HepG2 (cell line): ENCODE measurements around the gene DCUN1D2. TPM values are rescaled to one million over a fixed set of nuclear protein-coding genes. Genes with fewer than 3 reads are reported as not detected.

Source experiments
- DMAP1 ChIP-seq: IDR thresholded peaks from 2 replicates; pipeline ENCODE4 v1.6.1; 2016
- GTF2F1 ChIP-seq: fragments of 150-350 bp; IDR thresholded peaks from 2 replicates; pipeline ENCODE4 v1.6.1; 2014; ENCODE audit warnings: low read length
- GTF3A ChIP-seq: sonication (generic); formaldehyde crosslinking; conservative IDR thresholded peaks from 2 replicates; pipeline ENCODE4 v1.4.0; 2020; ENCODE audit warnings: mild to moderate bottlenecking, missing genetic modification reagents
- IKZF1 ChIP-seq: fragments of 450-650 bp; IDR thresholded peaks from 2 replicates; pipeline ENCODE4 v1.7.1; 2016
- KAT8 ChIP-seq: IDR thresholded peaks from 2 replicates; pipeline ENCODE4 v1.6.1; 2016; ENCODE audit warnings: missing genetic modification reagents, missing compliant biosample characterization
- MEIS2 ChIP-seq: sonication (generic); formaldehyde crosslinking; IDR thresholded peaks from 2 replicates; pipeline ENCODE4 v1.9.0; 2021; ENCODE audit warnings: mild to moderate bottlenecking, missing genetic modification reagents
- NFE2 ChIP-seq: sonication (generic); formaldehyde crosslinking; IDR thresholded peaks from 2 replicates; pipeline ENCODE4 v1.4.0; 2020; ENCODE audit warnings: missing genetic modification reagents
- NFYC ChIP-seq: IDR thresholded peaks from 2 replicates; pipeline ENCODE4 v1.6.1; 2016; ENCODE audit warnings: missing genetic modification reagents, missing compliant biosample characterization
- NPAS2 ChIP-seq: sonication (generic); formaldehyde crosslinking; IDR thresholded peaks from 2 replicates; pipeline ENCODE4 v1.8.0; 2022; ENCODE audit warnings: mild to moderate bottlenecking, missing genetic modification reagents, borderline replicate concordance
- NR1H2 ChIP-seq: sonication (generic); formaldehyde crosslinking; IDR thresholded peaks from 2 replicates; pipeline ENCODE4 v1.8.1; 2022; ENCODE audit warnings: low read depth, missing genetic modification reagents, borderline replicate concordance
- PHB2 ChIP-seq: fragments of 450-650 bp; IDR thresholded peaks from 2 replicates; pipeline ENCODE4 v1.6.1; 2018; ENCODE audit not compliant: partially characterized antibody
- POLR2AphosphoS5 ChIP-seq: IDR thresholded peaks from 2 replicates; pipeline ENCODE4 v1.6.1; 2012; ENCODE audit warnings: low read depth, low read length
- RBAK ChIP-seq: sonication (generic); formaldehyde crosslinking; IDR thresholded peaks from 2 replicates; pipeline ENCODE4 v1.5.1; 2020; ENCODE audit warnings: mild to moderate bottlenecking, missing genetic modification reagents
- RXRA ChIP-seq: sonication (generic); formaldehyde crosslinking; IDR thresholded peaks from 2 replicates; pipeline ENCODE4 v1.5.1; 2020; ENCODE audit warnings: missing genetic modification reagents
- SMAD9 ChIP-seq: sonication (generic); formaldehyde crosslinking; IDR thresholded peaks from 2 replicates; pipeline ENCODE4 v1.5.1; 2020; ENCODE audit warnings: mild to moderate bottlenecking, missing genetic modification reagents
- SP140L ChIP-seq: sonication (generic); formaldehyde crosslinking; IDR thresholded peaks from 2 replicates; pipeline ENCODE4 v1.4.0; 2020; ENCODE audit warnings: missing genetic modification reagents, borderline replicate concordance
- SP2 ChIP-seq: sonication (generic); formaldehyde crosslinking; IDR thresholded peaks from 2 replicates; pipeline ENCODE4 v1.5.1; 2020; ENCODE audit warnings: mild to moderate bottlenecking, missing genetic modification reagents
- TARDBP ChIP-seq: sonication (generic); formaldehyde crosslinking; IDR thresholded peaks from 2 replicates; pipeline ENCODE4 v1.8.0; 2022; ENCODE audit warnings: mild to moderate bottlenecking, missing genetic modification reagents
- ZFP82 ChIP-seq: sonication (generic); formaldehyde crosslinking; IDR thresholded peaks from 2 replicates; pipeline ENCODE4 v1.5.1; 2020; ENCODE audit warnings: mild to moderate bottlenecking, missing genetic modification reagents, borderline replicate concordance
- ZNF235 ChIP-seq: sonication (generic); formaldehyde crosslinking; IDR thresholded peaks from 2 replicates; pipeline ENCODE4 v1.8.1; 2023; ENCODE audit warnings: mild to moderate bottlenecking, missing genetic modification reagents, borderline replicate concordance
- ZNF556 ChIP-seq: sonication (generic); formaldehyde crosslinking; IDR thresholded peaks from 2 replicates; pipeline ENCODE4 v1.4.0; 2020; ENCODE audit warnings: mild to moderate bottlenecking, missing genetic modification reagents, borderline replicate concordance
- ZNF564 ChIP-seq: sonication (generic); formaldehyde crosslinking; IDR thresholded peaks from 2 replicates; pipeline ENCODE4 v1.8.1; 2023; ENCODE audit warnings: mild to moderate bottlenecking, missing genetic modification reagents
- ZNF567 ChIP-seq: sonication (generic); formaldehyde crosslinking; IDR thresholded peaks from 2 replicates; pipeline ENCODE4 v1.8.1; 2023; ENCODE audit warnings: mild to moderate bottlenecking, missing genetic modification reagents, borderline replicate concordance
- ZNF775 ChIP-seq: sonication (generic); formaldehyde crosslinking; IDR thresholded peaks from 2 replicates; pipeline ENCODE4 v1.4.0; 2020; ENCODE audit warnings: missing genetic modification reagents, mild to moderate bottlenecking, moderate library complexity, borderline replicate concordance
- ZNF891 ChIP-seq: sonication (generic); formaldehyde crosslinking; IDR thresholded peaks from 2 replicates; pipeline ENCODE4 v1.5.0; 2020; ENCODE audit warnings: mild to moderate bottlenecking, missing genetic modification reagents
- ZSCAN12 ChIP-seq: sonication (generic); formaldehyde crosslinking; IDR thresholded peaks from 2 replicates; pipeline ENCODE4 v1.9.0; 2021; ENCODE audit warnings: mild to moderate bottlenecking, missing genetic modification reagents
- polyA plus RNA-seq, 8 experiments: library from polyadenylated mRNA; depleted of rRNA in 3 of 8; stranded (reverse) in 7 of 8; unstranded in 1 of 8; fragments of >200 nt; fragmentation: Illumina TruSeq in 4 of 8; extraction: Trizol in 4 of 8; gene quantifications; 2 replicates each; pipeline versions ENCODE4 v1.2.1 to v1.2.3, GENCODE V29; 2011 to 2016; ENCODE audit warnings: low read depth in 4 of 8, missing spikeins in 1 of 8, mixed read lengths in 1 of 8; ENCODE audit not compliant: insufficient read depth in 1 of 8
- total RNA-seq, 5 experiments: library from RNA; depleted of rRNA; stranded (reverse); fragments of >200 nt; fragmentation: Illumina TruSeq; extraction: Trizol; gene quantifications; 2 replicates each; pipeline ENCODE4 v1.2.3, GENCODE V29; 2016; ENCODE audit warnings: low read depth in 1 of 5
- TF ChIP-seq, protein P1 (sequence below): sonication (generic); formaldehyde crosslinking; IDR thresholded peaks from 2 replicates; pipeline ENCODE4 v1.4.0; 2020; ENCODE audit warnings: low read depth, mild to moderate bottlenecking, missing genetic modification reagents
- TF ChIP-seq, protein P2 (sequence below): sonication (generic); formaldehyde crosslinking; IDR thresholded peaks from 2 replicates; pipeline ENCODE4 v1.4.0; 2020; ENCODE audit warnings: missing genetic modification reagents, mild to moderate bottlenecking, borderline replicate concordance
- TF ChIP-seq, protein P3 (sequence below): IDR thresholded peaks from 2 replicates; pipeline ENCODE4 v1.6.1; 2016
- TF ChIP-seq, protein P4 (sequence below): sonication (generic); formaldehyde crosslinking; IDR thresholded peaks from 2 replicates; pipeline ENCODE4 v1.4.0; 2020; ENCODE audit warnings: missing genetic modification reagents

Gene DCUN1D2
- total and polyA plus RNA-seq, 2 of the 13 experiments (the other 11 are each of a cell fraction or from before 2014, with no cell fraction given) = 9.1 to 9.6 TPM

DNA sequence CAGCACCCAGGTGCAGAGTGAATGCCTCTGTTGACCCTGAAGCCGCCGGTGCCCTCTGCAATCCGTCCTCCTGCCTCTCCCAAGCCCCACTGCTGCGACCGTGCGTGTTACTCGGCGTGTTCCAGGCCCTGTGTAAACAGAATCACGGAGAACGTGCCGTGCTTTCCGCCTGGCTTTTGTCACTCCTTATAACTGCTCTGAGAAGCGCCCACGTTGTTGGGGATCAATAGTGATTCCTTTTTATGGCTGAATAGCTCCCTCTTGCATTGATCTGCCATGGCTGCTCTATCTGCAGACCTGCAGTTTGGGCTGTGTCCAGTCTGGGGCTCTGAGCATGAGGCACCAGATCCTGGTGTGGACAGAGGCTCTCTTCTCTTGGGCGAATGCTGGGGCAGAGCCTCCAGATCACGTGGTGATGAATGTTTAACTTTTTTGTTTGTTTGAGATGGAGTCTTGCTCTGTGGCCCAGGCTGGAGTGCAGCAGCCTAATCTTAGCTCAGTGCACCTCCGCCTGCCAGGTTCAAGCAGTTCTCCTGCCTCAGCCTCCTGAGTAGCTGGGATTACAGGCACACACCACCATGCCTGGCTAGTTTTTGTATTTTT is 53.0 kb downstream of the DCUN1D2 start (continued):
- TF ChIP-seq, protein P1, sequence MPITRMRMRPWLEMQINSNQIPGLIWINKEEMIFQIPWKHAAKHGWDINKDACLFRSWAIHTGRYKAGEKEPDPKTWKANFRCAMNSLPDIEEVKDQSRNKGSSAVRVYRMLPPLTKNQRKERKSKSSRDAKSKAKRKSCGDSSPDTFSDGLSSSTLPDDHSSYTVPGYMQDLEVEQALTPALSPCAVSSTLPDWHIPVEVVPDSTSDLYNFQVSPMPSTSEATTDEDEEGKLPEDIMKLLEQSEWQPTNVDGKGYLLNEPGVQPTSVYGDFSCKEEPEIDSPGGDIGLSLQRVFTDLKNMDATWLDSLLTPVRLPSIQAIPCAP = no peak
- TF ChIP-seq NPAS2 (CRISPR knock-in tag) (no peak), NFYC (no peak), ZNF235 (no peak; the same call in 1 of the 2 replicates), GTF3A (no peak), ZNF556 (CRISPR knock-in tag) (no peak), PHB2 (no peak), SP140L (CRISPR knock-in tag) (no peak), DMAP1 (peak; percentile 75), NR1H2 (CRISPR knock-in tag) (no peak; the same call in 1 of the 2 replicates), ZFP82 (CRISPR knock-in tag) (no peak), POLR2AphosphoS5 (peak; percentile 73), RXRA (no peak), ZNF775 (CRISPR knock-in tag) (no peak), ZNF567 (no peak), GTF2F1 (no peak), SMAD9 (CRISPR knock-in tag) (no peak), IKZF1 (no peak), SP2 (no peak), ZNF891 (no peak), TARDBP (CRISPR knock-in tag) (peak; percentile 83), RBAK (CRISPR knock-in tag) (no peak), NFE2 (CRISPR knock-in tag) (no peak), ZNF564 (CRISPR knock-in tag) (no peak), MEIS2 (0 out of 2 replicates have a peak, but pooled peaks have one; percentile 27), KAT8 (CRISPR knock-in tag) (peak; percentile 63), ZSCAN12 (CRISPR knock-in tag) (no peak)
- TF ChIP-seq, protein P2, sequence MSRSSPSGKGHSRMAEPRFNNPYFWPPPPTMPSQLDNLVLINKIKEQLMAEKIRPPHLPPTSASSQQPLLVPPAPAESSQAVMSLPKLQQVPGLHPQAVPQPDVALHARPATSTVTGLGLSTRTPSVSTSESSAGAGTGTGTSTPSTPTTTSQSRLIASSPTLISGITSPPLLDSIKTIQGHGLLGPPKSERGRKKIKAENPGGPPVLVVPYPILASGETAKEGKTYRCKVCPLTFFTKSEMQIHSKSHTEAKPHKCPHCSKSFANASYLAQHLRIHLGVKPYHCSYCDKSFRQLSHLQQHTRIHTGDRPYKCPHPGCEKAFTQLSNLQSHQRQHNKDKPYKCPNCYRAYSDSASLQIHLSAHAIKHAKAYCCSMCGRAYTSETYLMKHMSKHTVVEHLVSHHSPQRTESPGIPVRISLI = 0 out of 2 replicates have a peak, but pooled peaks have one; percentile 23
- TF ChIP-seq, protein P3, sequence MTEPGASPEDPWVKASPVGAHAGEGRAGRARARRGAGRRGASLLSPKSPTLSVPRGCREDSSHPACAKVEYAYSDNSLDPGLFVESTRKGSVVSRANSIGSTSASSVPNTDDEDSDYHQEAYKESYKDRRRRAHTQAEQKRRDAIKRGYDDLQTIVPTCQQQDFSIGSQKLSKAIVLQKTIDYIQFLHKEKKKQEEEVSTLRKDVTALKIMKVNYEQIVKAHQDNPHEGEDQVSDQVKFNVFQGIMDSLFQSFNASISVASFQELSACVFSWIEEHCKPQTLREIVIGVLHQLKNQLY (CRISPR knock-in tag) = peak; percentile 48; the same call in 1 of the 2 replicates
- TF ChIP-seq, protein P4, sequence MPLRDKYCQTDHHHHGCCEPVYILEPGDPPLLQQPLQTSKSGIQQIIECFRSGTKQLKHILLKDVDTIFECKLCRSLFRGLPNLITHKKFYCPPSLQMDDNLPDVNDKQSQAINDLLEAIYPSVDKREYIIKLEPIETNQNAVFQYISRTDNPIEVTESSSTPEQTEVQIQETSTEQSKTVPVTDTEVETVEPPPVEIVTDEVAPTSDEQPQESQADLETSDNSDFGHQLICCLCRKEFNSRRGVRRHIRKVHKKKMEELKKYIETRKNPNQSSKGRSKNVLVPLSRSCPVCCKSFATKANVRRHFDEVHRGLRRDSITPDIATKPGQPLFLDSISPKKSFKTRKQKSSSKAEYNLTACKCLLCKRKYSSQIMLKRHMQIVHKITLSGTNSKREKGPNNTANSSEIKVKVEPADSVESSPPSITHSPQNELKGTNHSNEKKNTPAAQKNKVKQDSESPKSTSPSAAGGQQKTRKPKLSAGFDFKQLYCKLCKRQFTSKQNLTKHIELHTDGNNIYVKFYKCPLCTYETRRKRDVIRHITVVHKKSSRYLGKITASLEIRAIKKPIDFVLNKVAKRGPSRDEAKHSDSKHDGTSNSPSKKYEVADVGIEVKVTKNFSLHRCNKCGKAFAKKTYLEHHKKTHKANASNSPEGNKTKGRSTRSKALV (CRISPR knock-in tag) = no peak
